Lower leg skin (tissue), 4 donors: ENCODE results near the gene ALOX5AP. TPM values are rescaled to one million over a fixed set of nuclear protein-coding genes. Genes with fewer than 3 reads are reported as not detected.

Experiments
- DNase-seq, 2 donors: peaks; one replicate each; pipeline ENCODE4 v3.0.0-alpha.2; 2019; ENCODE audit warnings: low spot score in 2 of 2
- H3K4me3 ChIP-seq: fragments of 200-600 bp; sonication (generic); 2 replicates; pipeline ENCODE4 v1.5.1; 2017; ENCODE audit warnings: mild to moderate bottlenecking, low read depth; ENCODE audit not compliant: poor library complexity, severe bottlenecking
- POLR2A ChIP-seq, 2 donors: fragments of 450-650 bp; IDR thresholded peaks; one replicate each; pipeline ENCODE4 v1.6.1; 2016 to 2017; ENCODE audit warnings: antibody characterized with exemption in 2 of 2, mild to moderate bottlenecking in 1 of 2, moderate library complexity in 1 of 2
- WGBS, 2 donors: methylation state at CpG; one replicate each; pipeline ENCODE4 v1.1.5; 2018; 5-methylcytosine and 5-hydroxymethylcytosine counted together
- intact Hi-C: fragments of 100-400 bp; cut with DNase I; formaldehyde crosslinking; loops from one replicate; pipeline ENCODE4 v1.15.0; 2023; ENCODE audit warnings: low total_unique reads
- total RNA-seq, 4 donors: library from RNA; depleted of rRNA; stranded (reverse); fragments of >200 nt; gene quantifications; one replicate each; pipeline ENCODE4 v1.1.0, GENCODE V29; 2016
- TF ChIP-seq, protein P1 (sequence below), 3 donors: fragments of 450-650 bp; IDR thresholded peaks; one replicate each; pipeline ENCODE4 v1.5.1; 2016; ENCODE audit warnings: antibody characterized with exemption in 3 of 3, mild to moderate bottlenecking in 3 of 3, moderate library complexity in 2 of 3

The ALOX5AP gene
- total RNA-seq, 4 donors from 2014 or later = 4.2 to 10.9 (median 6.2) TPM

DNA sequence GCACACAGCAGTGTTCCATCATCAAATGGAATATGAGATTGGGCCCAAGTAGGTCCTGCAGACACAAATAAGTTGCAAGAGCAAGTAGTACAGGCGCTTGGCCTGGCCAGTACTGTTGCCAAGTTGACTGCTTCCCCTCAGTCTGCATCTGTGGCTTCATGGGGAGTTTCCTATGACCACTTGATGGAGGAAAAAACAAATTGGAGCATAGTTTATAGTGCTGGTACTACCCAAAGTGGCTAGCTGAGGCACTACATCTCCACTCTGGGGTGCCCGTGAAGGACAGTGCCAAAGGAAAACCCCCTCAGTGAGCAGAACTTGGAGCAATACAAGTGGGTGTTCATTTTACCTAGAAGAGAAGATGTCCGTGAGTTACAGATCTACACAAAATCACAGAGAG, 10.6 kb upstream of the ALOX5AP start:
- intact Hi-C loops = no loop called here
- TF ChIP-seq POLR2A (IDR thresholded peaks at IDR 0.05) = no peak
- TF ChIP-seq, protein P1, sequence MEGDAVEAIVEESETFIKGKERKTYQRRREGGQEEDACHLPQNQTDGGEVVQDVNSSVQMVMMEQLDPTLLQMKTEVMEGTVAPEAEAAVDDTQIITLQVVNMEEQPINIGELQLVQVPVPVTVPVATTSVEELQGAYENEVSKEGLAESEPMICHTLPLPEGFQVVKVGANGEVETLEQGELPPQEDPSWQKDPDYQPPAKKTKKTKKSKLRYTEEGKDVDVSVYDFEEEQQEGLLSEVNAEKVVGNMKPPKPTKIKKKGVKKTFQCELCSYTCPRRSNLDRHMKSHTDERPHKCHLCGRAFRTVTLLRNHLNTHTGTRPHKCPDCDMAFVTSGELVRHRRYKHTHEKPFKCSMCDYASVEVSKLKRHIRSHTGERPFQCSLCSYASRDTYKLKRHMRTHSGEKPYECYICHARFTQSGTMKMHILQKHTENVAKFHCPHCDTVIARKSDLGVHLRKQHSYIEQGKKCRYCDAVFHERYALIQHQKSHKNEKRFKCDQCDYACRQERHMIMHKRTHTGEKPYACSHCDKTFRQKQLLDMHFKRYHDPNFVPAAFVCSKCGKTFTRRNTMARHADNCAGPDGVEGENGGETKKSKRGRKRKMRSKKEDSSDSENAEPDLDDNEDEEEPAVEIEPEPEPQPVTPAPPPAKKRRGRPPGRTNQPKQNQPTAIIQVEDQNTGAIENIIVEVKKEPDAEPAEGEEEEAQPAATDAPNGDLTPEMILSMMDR (IDR thresholded peaks at IDR 0.05) = no peak
- WGBS, 2 donors = 94 to 98% methylated on average over 3 of the region's 3 CpGs
- no peak for DNase-seq
- H3K4me3 ChIP-seq = no peak overlapping the region

DNA sequence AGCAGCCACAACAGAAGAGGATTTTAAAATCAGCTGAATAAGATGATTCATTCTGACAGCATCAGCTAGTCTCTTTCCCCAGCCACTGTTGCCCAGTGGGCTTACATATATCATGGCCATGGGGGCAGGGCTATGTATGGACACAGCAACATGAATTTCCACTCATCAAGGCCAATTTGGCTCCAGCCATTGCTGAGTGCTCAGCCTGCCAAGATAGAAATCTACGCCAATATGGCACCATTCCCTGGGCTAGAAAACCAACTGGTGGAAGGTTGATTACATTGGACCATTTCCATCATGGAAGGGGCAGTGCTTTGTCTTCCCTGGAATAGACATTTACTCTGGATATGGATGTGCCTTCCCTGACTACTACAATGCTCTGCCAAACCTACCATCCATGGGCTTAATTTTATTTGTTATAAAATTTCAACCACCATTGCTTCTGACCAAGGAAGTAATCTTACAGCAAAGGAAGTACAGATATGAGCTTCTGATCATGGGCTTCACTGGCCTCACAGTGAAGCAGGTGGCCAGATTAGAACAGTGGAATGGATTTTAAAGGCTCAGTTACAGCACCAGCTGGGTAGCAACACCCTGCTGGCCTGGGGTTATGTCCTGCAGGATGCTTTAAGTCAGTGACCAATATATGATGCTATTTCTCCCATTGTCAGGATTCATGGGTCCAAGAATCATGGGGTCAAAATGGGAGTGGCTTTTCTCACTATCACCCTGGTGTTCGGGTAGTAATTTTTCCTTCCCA, 9.8 kb upstream of the ALOX5AP start:
- intact Hi-C loops = no loop called here
- no peak for TF ChIP-seq POLR2A (IDR thresholded peaks at IDR 0.05)
- TF ChIP-seq, protein P1 (IDR thresholded peaks at IDR 0.05) = no peak
- WGBS, 2 donors = 68 to 69% methylated on average over 2 of the region's 2 CpGs
- H3K4me3 ChIP-seq = no peak overlapping the region
- DNase-seq = no peak

DNA sequence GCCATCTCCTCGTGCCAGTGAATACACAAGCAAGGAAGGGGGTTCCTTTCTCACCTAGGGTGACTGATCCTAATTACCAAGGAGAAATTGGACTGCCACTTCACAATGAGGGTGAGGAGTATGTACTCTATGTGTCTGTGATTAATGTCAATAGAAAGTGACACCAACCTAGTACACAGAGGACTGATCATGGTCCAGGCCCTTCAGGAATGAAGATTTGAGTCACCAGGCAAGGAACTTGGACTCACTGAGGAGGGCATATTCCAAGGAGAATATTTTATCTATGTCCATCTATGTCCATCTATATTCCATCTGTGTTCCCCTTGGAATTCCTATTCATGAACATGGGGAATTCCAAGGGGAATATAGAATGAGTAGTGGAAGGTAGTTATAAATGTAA, 9.2 kb upstream of the ALOX5AP start:
- WGBS, 2 donors = 80 to 94% methylated on average over 1 of the region's 1 CpG
- intact Hi-C loops = no loop called here
- TF ChIP-seq POLR2A (IDR thresholded peaks at IDR 0.05) = no peak
- TF ChIP-seq, protein P1 (IDR thresholded peaks at IDR 0.05) = no peak
- DNase-seq = no peak
- H3K4me3 ChIP-seq = no peak overlapping the region

DNA sequence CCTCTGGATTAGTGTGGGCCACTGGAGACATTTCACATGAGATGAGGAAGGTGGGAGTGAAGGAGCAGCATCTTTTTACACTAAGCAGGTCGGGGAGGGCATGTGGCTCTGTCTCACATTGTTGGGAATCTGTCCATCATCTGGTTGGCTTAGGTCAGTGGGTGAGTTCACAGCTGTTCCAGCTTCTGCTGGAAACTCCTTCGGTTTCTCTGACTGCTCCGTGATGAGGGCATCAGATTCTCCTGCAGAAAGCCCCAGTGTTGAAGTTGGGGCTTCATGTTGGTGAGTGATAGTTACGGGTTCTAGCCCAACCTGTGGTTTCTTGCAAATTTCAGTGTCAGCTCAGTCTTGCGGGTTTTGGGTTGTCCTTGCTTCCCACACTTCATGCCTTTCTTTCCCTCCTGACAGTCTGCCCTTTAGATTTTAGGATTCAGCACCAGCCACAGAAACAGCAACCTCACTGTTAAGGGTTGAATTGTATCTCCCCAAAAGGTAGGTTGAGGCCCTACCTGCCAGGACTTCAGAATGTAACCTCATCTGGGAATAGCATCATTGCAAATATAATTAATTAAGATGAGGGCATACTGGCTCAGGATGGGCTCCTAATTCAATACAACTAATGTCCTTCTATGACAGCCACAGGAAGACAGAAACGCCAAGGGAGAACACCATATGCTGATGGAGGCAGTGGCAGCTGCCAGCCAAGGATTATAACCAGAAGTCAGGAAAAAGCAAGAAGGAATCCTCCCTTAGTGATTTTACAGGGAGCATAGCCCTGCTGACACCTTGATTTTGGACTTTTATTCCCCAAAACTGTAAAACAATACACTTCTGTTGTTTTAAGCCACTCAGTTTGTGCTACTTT, 7.6 kb upstream of the ALOX5AP start:
- DNase-seq = no peak
- H3K4me3 ChIP-seq = no peak overlapping the region
- no peak for TF ChIP-seq POLR2A (IDR thresholded peaks at IDR 0.05)
- TF ChIP-seq, protein P1 (IDR thresholded peaks at IDR 0.05) = no peak
- 85 to 86% methylated on average over 6 of the region's 6 CpGs for WGBS, 2 donors
- intact Hi-C loops = no loop called here

DNA sequence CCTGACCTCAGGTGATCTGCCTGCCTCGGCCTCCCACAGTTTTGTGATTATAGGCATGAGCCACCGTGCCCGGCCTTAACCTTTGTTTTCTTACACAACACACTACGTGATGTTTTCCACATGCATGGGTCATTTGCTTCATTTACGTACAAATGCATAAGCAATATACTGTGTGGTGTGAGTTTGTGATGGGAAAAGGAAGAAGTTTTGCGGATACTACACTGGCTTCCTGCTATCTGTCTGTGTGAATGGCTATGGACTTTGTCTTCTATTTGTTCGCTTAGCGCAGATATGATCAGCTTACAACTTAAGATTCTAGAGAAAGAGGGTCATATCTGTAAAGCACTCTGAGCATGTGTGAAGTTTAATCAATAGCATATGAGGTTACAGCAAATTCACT, 5.5 kb upstream of the ALOX5AP start:
- WGBS, 2 donors = 91 to 94% methylated on average over 8 of the region's 8 CpGs
- intact Hi-C loops = loop anchor here (1.0 kb wide), 1 partner anchor 30 kb away; no protein-coding TSS in a partner anchor
- TF ChIP-seq, protein P1 (IDR thresholded peaks at IDR 0.05) = no peak
- TF ChIP-seq POLR2A (IDR thresholded peaks at IDR 0.05) = no peak
- DNase-seq = no peak
- no peak overlapping the region for H3K4me3 ChIP-seq
